Right atrium auricular region (tissue), 2 donors: ENCODE measurements around the gene DGAT2. TPM values are rescaled to one million over a fixed set of nuclear protein-coding genes. Genes with fewer than 3 reads are reported as not detected.

Experiments
- DNase-seq: peaks from one replicate; pipeline ENCODE4 v3.0.0-alpha.2; 2019; ENCODE audit warnings: low spot score
- H3K27ac ChIP-seq, 2 donors: fragments of 200-600 bp; sonication (generic); 1 replicate in 1 of 2; 2 replicates in 1 of 2; pipeline ENCODE4 v1.5.1; 2016 to 2019
- H3K27me3 ChIP-seq, 2 donors: fragments of 200-600 bp; sonication (generic); one replicate each; pipeline versions ENCODE4 v1.5.1 to v1.6.0; 2017 to 2019
- H3K36me3 ChIP-seq: fragments of 200-600 bp; sonication (generic); one replicate; pipeline ENCODE4 v1.5.1; 2016
- H3K4me1 ChIP-seq, 2 donors: fragments of 200-600 bp; sonication (generic); one replicate each; pipeline versions ENCODE4 v1.5.1 to v1.6.0; 2017 to 2019
- H3K4me3 ChIP-seq, 2 donors: fragments of 200-600 bp; sonication (generic); 1 replicate in 1 of 2; 2 replicates in 1 of 2; pipeline ENCODE4 v1.5.1; 2017 to 2019; ENCODE audit warnings: mild to moderate bottlenecking in 1 of 2, moderate library complexity in 1 of 2
- H3K9me3 ChIP-seq, 2 donors: fragments of 200-600 bp; sonication (generic); one replicate each; pipeline ENCODE4 v1.5.1; 2019
- CTCF ChIP-seq, 2 donors: fragments of 200-600 bp; sonication (generic); IDR thresholded peaks; one replicate each; pipeline ENCODE4 v1.5.1; 2019; ENCODE audit warnings: antibody characterized with exemption in 2 of 2
- total RNA-seq, 2 donors: library from RNA; depleted of rRNA; stranded (reverse); fragments of >200 nt; gene quantifications; one replicate each; pipeline ENCODE4 v1.1.0, GENCODE V29; 2016

DGAT2 gene
- total RNA-seq, 2 donors from 2014 or later: 2.7 to 27.7 TPM

- Histone ChIP-seq H3K27me3 (no peaks in the 10 kb centered on the region), H3K27ac (no peak overlapping the region), H3K4me3 (no peak overlapping the region), H3K4me1 (no peaks in the 10 kb centered on the region), H3K36me3 (no peaks in the 10 kb centered on the region), H3K9me3 (no peaks in the 10 kb centered on the region)
- no peak for TF ChIP-seq CTCF (IDR thresholded peaks at IDR 0.05)
- no peak for DNase-seq
These were observed 6.5 kb downstream of the DGAT2 start for GRCh38 chr11:75775056-75775455.

DNA sequence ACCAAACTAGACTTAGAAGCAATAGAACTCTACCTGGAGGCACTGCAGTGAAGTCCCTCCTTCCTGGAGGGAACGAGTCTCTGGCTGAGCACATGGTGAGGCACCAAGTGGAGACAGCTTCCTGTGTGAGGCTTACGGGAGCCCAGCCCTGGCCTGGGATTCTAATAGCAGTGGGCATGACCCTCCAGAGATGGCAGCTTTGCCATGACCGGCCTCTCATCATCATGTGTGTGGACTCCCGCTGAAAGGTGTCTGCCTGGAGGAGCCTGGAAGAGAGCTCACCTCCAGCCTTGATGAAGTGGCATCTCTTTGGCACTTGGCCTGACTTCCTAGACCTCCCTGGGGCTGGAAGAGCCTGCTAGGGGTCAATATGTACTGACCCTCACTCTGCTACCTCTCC is 8.0 kb downstream of the DGAT2 start:
- Histone ChIP-seq H3K36me3 (no peaks in the 10 kb centered on the region), H3K27ac (no peak overlapping the region), H3K9me3 (no peaks in the 10 kb centered on the region), H3K4me3 (no peak overlapping the region), H3K27me3 (no peaks in the 10 kb centered on the region), H3K4me1 (no peaks in the 10 kb centered on the region)
- DNase-seq: no peak
- TF ChIP-seq CTCF (IDR thresholded peaks at IDR 0.05): no peak

DNA sequence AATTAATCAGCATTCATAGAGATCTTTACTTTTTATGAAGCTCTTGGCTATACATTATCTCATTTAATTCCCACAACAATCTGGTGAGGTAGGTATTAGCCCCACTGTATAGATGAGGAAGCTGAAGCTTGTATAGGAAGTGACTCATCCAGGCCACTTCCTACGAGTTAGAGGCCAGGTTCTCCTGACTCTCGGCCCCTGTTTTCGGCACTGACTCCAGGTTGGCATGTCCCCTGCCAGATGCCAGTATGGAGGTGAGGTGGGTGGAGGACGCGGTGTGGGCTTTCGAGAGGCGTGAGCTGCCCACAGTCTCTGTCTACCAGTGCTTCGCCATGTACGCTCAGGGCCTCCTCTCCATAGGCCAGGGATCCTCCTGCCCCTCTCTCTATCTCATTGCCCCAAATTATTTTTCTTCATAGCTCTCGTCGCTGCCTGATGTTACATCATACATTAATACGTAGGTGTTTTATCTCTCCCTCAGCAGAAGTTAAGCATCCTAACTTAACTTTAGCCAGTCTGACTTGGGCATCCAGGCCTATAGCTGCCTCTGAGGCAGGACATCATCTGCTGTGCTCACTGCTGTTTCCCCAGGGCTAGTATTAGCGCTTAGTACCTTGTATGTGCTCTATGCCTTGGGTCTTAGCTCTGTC is 9.0 kb downstream of the DGAT2 start:
- Histone ChIP-seq H3K27ac (no peak overlapping the region), H3K4me3 (no peak overlapping the region), H3K27me3 (no peaks in the 10 kb centered on the region), H3K9me3 (no peaks in the 10 kb centered on the region), H3K4me1 (no peaks in the 10 kb centered on the region), H3K36me3 (no peaks in the 10 kb centered on the region)
- no peak for DNase-seq
- no peak for TF ChIP-seq CTCF (IDR thresholded peaks at IDR 0.05)

GRCh38 chr11:75778962-75779361 is 10.4 kb downstream of the DGAT2 start:
- Histone ChIP-seq H3K27me3 (no peaks in the 10 kb centered on the region), H3K4me3 (no peak overlapping the region), H3K9me3 (no peaks in the 10 kb centered on the region), H3K4me1 (no peaks in the 10 kb centered on the region), H3K36me3 (no peaks in the 10 kb centered on the region), H3K27ac (no peak overlapping the region)
- no peak for TF ChIP-seq CTCF (IDR thresholded peaks at IDR 0.05)
- DNase-seq: no peak

DNA sequence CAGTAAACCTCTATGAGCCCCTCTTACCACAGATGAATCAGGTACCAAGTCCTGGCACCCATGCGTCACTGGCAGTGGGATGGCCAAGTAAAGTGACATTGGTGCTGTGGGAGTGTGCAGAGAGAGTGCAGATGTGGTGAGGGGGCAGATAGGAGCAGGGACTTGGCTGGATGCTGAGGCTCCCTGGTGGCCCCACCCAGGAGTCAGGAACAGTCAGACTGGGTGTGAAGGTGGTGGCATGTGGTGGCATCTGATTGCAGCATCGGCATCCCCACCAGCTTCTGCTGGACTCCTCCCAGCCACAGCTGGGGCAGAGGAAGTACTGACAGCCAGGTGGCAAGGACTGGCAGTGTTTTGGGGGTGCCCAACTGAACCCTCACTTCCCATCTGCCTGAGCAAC is 11.4 kb downstream of the DGAT2 start:
- no peak for DNase-seq
- H3K4me3 ChIP-seq: no peak overlapping the region
- TF ChIP-seq CTCF (IDR thresholded peaks at IDR 0.05): no peak
- H3K27ac ChIP-seq: no peak overlapping the region
- H3K36me3 ChIP-seq: no peaks in the 10 kb centered on the region
- no peaks in the 10 kb centered on the region for H3K9me3 ChIP-seq
- no peaks in the 10 kb centered on the region for H3K4me1 ChIP-seq
- no peaks in the 10 kb centered on the region for H3K27me3 ChIP-seq

DNA sequence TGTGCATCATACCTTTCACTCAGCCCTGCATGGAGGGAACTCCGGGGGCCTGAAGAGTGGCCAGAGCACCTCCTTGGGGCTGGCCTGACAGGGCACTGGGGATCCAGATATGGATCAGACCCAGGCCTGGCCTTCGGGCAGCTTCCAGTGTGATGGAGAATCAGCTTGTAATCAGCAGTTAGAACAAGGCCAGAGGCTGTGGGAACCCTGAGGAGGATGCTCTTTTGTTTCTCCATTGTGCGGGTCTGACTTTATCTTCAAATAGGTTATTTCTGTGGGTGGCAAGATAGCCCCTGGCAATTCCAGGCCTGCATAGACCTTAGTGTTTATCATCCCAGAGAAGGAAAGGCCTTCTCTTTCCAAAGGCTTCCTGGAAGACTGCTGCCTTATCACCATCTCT is 12.3 kb downstream of the DGAT2 start:
- H3K27ac ChIP-seq: no peak overlapping the region
- H3K4me1 ChIP-seq: no peaks in the 10 kb centered on the region
- H3K9me3 ChIP-seq: no peaks in the 10 kb centered on the region
- no peaks in the 10 kb centered on the region for H3K27me3 ChIP-seq
- no peak for DNase-seq
- H3K4me3 ChIP-seq: no peak overlapping the region
- no peaks in the 10 kb centered on the region for H3K36me3 ChIP-seq
- no peak for TF ChIP-seq CTCF (IDR thresholded peaks at IDR 0.05)
